Uterus (tissue), 4 donors: ENCODE data around the gene FBXO11. TPM values are rescaled to one million over a fixed set of nuclear protein-coding genes. Genes with fewer than 3 reads are reported as not detected.
"Not testable (repeated sequence)": the region's sequence is repeated elsewhere in the genome, so short reads cannot be mapped to it uniquely, and the experiment has no call there.

Source experiments
- DNase-seq, 2 donors: peaks; one replicate each; pipeline ENCODE4 v3.0.0-alpha.2; 2019 to 2020
- H3K27ac ChIP-seq, 2 donors: fragments of 200-600 bp; sonication (generic); 1 replicate in 1 of 2; 2 replicates in 1 of 2; pipeline ENCODE4 v1.5.1; 2016 to 2018
- H3K27me3 ChIP-seq, 2 donors: fragments of 200-600 bp; sonication (generic); one replicate each; pipeline ENCODE4 v1.5.1; 2018 to 2019; ENCODE audit warnings: control low read depth in 1 of 2
- H3K36me3 ChIP-seq, 2 donors: fragments of 200-600 bp; sonication (generic); one replicate each; pipeline ENCODE4 v1.5.1; 2019; ENCODE audit warnings: control low read depth in 1 of 2
- H3K4me1 ChIP-seq, 2 donors: fragments of 200-600 bp; sonication (generic); one replicate each; pipeline ENCODE4 v1.5.1; 2018 to 2019; ENCODE audit warnings: control low read depth in 1 of 2
- H3K4me3 ChIP-seq, 2 donors: fragments of 200-600 bp; sonication (generic); 1 replicate in 1 of 2; 2 replicates in 1 of 2; pipeline ENCODE4 v1.5.1; 2018 to 2019; ENCODE audit warnings: mild to moderate bottlenecking in 1 of 2
- H3K9me3 ChIP-seq, 2 donors: fragments of 200-600 bp; sonication (generic); one replicate each; pipeline ENCODE4 v1.5.1; 2019; ENCODE audit warnings: control low read depth in 1 of 2
- POLR2A ChIP-seq, 2 donors: fragments of 450-650 bp; IDR thresholded peaks; one replicate each; pipeline ENCODE4 v1.6.1; 2016; ENCODE audit warnings: antibody characterized with exemption in 2 of 2, mild to moderate bottlenecking in 1 of 2, moderate library complexity in 1 of 2
- intact Hi-C: fragments of 100-400 bp; cut with DNase I; formaldehyde crosslinking; loops from one replicate; pipeline ENCODE4 v1.15.1; 2023; ENCODE audit warnings: low total_unique reads
- total RNA-seq, 4 donors: library from RNA; depleted of rRNA in 3 of 4; stranded (reverse); fragments of >200 nt in 3 of 4; gene quantifications; one replicate each; pipeline versions ENCODE4 v1.1.0 to v1.2.4, GENCODE V29; 2014 to 2023
- TF ChIP-seq, protein P1 (sequence below), 4 experiments: fragments of 200-600 bp in 2 of 4; fragments of 450-650 bp in 2 of 4; sonication (generic) in 2 of 4; IDR thresholded peaks; one replicate each; pipeline ENCODE4 v1.5.1; 2016 to 2019; ENCODE audit warnings: antibody characterized with exemption in 4 of 4, mild to moderate bottlenecking in 2 of 4, moderate library complexity in 1 of 4
- donor health status: DM: yes; HTN: yes; CAD: no.

The FBXO11 gene
- total RNA-seq, 4 donors from 2014 or later, result 27.4 to 140 (median 67.3) TPM

- Histone ChIP-seq H3K4me1 (peaks cover 0 to 7% of the 10 kb centered on the region in 2 donors), H3K27ac (peak overlapping the region; percentile 98 to 99)
- no peak for TF ChIP-seq POLR2A (IDR thresholded peaks at IDR 0.05)
- TF ChIP-seq, protein P1, sequence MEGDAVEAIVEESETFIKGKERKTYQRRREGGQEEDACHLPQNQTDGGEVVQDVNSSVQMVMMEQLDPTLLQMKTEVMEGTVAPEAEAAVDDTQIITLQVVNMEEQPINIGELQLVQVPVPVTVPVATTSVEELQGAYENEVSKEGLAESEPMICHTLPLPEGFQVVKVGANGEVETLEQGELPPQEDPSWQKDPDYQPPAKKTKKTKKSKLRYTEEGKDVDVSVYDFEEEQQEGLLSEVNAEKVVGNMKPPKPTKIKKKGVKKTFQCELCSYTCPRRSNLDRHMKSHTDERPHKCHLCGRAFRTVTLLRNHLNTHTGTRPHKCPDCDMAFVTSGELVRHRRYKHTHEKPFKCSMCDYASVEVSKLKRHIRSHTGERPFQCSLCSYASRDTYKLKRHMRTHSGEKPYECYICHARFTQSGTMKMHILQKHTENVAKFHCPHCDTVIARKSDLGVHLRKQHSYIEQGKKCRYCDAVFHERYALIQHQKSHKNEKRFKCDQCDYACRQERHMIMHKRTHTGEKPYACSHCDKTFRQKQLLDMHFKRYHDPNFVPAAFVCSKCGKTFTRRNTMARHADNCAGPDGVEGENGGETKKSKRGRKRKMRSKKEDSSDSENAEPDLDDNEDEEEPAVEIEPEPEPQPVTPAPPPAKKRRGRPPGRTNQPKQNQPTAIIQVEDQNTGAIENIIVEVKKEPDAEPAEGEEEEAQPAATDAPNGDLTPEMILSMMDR (IDR thresholded peaks at IDR 0.05), result no peak
Measured at GRCh38 chr2:47903781-47904490, 2.4 kb downstream of the FBXO11 start.

GRCh38 chr2:47901892-47902291 lies 4.4 kb downstream of the FBXO11 start:
- intact Hi-C loops, H3K9me3 ChIP-seq: not testable (repeated sequence)

More at GRCh38 chr2:47903781-47904490, 2.4 kb downstream of the FBXO11 start:
- Histone ChIP-seq H3K9me3 (no peaks in the 10 kb centered on the region), H3K4me3 (peak overlapping the region; percentile 71 to 98), H3K36me3 (no peaks in the 10 kb centered on the region), H3K27me3 (no peaks in the 10 kb centered on the region)
- no peak for DNase-seq
- intact Hi-C loops, result no loop called here

GRCh38 chr2:47900857-47901256 lies 5.4 kb downstream of the FBXO11 start:
- intact Hi-C loops, result no loop called here
- Histone ChIP-seq H3K36me3 (no peaks in the 10 kb centered on the region), H3K27ac (no peak overlapping the region), H3K27me3 (no peaks in the 10 kb centered on the region), H3K4me3 (no peak overlapping the region), H3K4me1 (peaks cover 5 to 7% of the 10 kb centered on the region in 2 donors), H3K9me3 (no peaks in the 10 kb centered on the region)
- no peak for TF ChIP-seq POLR2A (IDR thresholded peaks at IDR 0.05)
- TF ChIP-seq, protein P1 (IDR thresholded peaks at IDR 0.05), result no peak
- DNase-seq, result no peak

More at GRCh38 chr2:47901892-47902291, 4.4 kb downstream of the FBXO11 start:
- not testable (repeated sequence) for H3K27me3 ChIP-seq, H3K4me1 ChIP-seq, H3K4me3 ChIP-seq, H3K36me3 ChIP-seq, DNase-seq
- H3K27ac ChIP-seq, result peak overlapping the region in 1 of 2 donors; percentile 99

- intact Hi-C loops, result no loop called here
- no peaks in the 10 kb centered on the region for H3K27me3 ChIP-seq
- TF ChIP-seq, protein P1 (IDR thresholded peaks at IDR 0.05), result no peak
- TF ChIP-seq POLR2A (IDR thresholded peaks at IDR 0.05), result no peak
- H3K4me3 ChIP-seq, result no peak overlapping the region
- no peaks in the 10 kb centered on the region for H3K9me3 ChIP-seq
- H3K4me1 ChIP-seq, result peaks cover 5 to 7% of the 10 kb centered on the region in 2 donors
- DNase-seq, result no peak
- H3K36me3 ChIP-seq, result no peaks in the 10 kb centered on the region
- peak overlapping the region; percentile 25 to 57 for H3K27ac ChIP-seq
Measured at GRCh38 chr2:47899915-47900816, 6.1 kb downstream of the FBXO11 start.

DNA sequence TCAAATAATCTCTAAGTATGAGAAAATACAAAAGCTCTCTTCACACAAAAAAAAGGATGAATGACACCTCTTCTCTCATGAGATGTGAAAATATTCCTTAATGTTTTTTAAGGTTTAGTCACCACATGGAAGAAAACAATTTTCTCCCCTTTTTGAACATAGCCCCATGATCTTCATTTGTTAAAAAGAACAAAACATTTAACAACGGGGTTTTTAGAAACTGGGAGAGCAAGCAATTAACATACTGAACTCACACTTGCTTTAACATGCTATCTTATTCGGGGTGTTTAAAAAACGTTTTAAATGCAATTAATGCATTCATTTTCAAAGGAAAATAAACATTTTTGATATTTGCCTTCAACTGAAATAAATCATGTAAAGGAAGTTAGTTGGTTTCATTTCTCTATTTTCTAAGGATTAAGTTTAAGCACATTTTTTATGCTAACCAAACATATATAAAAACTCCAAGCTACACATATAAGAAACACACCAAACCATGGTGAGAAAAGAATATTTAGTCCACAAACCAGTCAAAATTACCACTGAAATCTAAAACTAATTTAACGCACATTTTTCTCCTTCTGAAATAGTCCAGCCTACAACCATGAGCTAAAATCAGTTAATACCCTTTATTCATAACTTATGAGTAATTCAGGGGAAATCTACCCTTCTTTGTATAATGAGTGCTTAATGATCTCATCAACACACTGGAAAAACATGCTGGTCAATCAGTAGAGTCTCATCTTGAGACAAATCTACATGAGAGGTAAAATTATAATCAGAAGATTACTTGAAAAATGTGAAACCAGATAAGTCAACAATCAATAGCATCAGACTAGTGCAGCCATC lies 8.2 kb downstream of the FBXO11 start:
- H3K27ac ChIP-seq, result no peak overlapping the region

GRCh38 chr2:47897191-47897882 lies 9.0 kb downstream of the FBXO11 start:
- H3K27me3 ChIP-seq, H3K9me3 ChIP-seq, H3K4me3 ChIP-seq, DNase-seq, H3K27ac ChIP-seq, H3K4me1 ChIP-seq, intact Hi-C loops, H3K36me3 ChIP-seq: not testable (repeated sequence)

More for the DNA sequence above, 8.2 kb downstream of the FBXO11 start:
- H3K36me3 ChIP-seq, result no peaks in the 10 kb centered on the region
- intact Hi-C loops, result no loop called here
- peaks cover 5 to 7% of the 10 kb centered on the region in 2 donors for H3K4me1 ChIP-seq
- DNase-seq, result no peak
- H3K9me3 ChIP-seq, result no peaks in the 10 kb centered on the region
- no peak overlapping the region for H3K4me3 ChIP-seq
- no peaks in the 10 kb centered on the region for H3K27me3 ChIP-seq
- TF ChIP-seq POLR2A (IDR thresholded peaks at IDR 0.05), result no peak
- TF ChIP-seq, protein P1 (IDR thresholded peaks at IDR 0.05), result no peak
